Measurements from ENCODE around the gene CD6.

GRCh38 chr11:61032824-61033223, 61.3 kb downstream of the CD6 start:
- TF ChIP-seq CTCF (IDR thresholded peaks at IDR 0.05), result no peak
- TF ChIP-seq POLR2A (IDR thresholded peaks at IDR 0.05), result no peak

All from lower leg skin (tissue), 3 donors.